HG03565 (cell line): Measurements from ENCODE around the gene SIRT2.
"Not testable (repeated sequence)": the region's sequence is repeated elsewhere in the genome, so short reads cannot be mapped to it uniquely, and the experiment has no call there.

ENCODE experiments used
- ATAC-seq: cut with Tn5 transposase; IDR thresholded peaks from one replicate; pipeline ENCODE4 v1.9.1; 2021; ENCODE audit warnings: mild to moderate bottlenecking, moderate library complexity; ENCODE audit not compliant: unreplicated experiment

Gene SIRT2

GRCh38 chr19:38898788-38899446 is 501 bp downstream of the SIRT2 start:
- ATAC-seq: no peak

- no peak for ATAC-seq
Measured at GRCh38 chr19:38894968-38895367, 4.5 kb downstream of the SIRT2 start.

- ATAC-seq: no peak
Measured at GRCh38 chr19:38893341-38893771, 6.1 kb downstream of the SIRT2 start.

DNA sequence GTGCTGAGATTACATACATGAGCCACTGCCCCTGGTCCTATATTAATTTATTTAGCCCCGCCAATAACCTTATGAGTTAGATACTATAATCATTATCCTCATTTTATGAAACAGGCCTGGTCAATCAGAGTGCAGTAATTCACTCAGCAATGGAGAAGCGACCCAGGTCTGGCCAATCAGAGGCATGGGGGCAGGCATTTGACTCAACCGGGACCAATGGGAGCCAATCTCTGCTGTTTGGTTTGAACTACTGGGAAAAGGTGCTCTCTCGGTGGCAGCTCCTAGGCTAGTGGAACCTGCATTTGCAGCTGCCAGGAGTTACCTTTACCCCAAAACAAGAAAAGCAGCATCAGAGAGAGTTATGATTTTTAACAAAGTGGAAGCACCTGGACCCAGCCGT is 6.6 kb downstream of the SIRT2 start:
- ATAC-seq: no peak

DNA sequence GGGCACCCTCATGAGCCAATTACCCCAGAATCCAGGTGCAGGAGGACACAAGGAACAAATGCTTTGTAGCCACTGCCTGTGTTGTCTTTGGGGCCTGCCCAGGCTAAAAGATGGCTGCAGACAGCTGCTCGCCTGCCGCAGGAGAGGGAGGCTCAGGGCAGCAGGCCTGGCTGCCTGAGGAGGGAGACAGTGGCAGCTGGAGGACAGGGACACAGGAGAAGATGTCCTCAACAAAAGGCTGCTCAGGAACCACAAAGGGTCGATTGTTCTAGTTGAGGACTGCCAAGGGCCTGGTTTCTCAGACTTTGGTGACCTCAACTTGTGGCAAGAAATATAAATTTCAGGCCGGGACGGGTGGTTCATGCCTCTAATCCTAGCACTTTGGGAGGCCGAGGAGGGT is 7.6 kb downstream of the SIRT2 start:
- ATAC-seq: no peak

DNA sequence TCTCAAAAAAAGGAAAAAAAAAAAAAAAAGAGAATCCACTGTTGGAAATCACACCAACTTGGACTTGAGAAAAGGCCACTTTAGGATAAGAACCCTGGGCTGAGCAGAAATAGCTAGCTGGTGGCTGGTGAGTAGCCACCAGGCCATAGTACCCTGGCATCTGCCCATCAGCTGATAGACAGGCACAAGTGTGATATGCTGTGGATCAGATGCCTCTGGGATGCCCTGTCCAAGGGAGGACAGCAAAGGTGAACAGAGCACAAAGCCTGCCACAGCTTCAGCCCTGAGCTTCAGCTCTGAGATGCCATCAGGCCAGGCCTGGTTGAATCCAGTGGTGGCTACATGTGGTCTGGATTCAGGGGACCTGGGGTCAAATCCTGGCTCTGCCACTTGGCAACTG is 8.7 kb downstream of the SIRT2 start:
- ATAC-seq: no peak

GRCh38 chr19:38889803-38890202 is 9.6 kb downstream of the SIRT2 start:
- ATAC-seq: no peak

DNA sequence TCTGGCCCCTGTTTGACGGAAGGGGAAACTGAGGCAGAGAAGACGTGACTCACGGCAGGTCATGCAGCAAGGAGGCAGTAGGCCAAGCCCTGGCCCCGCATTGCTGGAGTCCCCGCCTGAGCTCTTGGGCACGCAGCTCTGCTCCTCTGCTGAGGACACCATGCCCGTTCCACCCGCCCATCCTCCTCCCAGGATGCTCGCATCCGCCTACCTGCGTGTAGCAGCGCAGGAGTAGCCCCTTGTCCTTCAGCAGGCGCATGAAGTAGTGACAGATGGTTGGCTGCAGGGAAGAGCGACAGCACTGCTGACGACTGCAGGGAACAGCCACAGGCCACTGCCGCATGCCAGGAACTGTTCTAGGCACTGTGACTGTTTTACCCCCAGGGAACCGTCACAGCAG is 10.5 kb downstream of the SIRT2 start:
- no peak for ATAC-seq

DNA sequence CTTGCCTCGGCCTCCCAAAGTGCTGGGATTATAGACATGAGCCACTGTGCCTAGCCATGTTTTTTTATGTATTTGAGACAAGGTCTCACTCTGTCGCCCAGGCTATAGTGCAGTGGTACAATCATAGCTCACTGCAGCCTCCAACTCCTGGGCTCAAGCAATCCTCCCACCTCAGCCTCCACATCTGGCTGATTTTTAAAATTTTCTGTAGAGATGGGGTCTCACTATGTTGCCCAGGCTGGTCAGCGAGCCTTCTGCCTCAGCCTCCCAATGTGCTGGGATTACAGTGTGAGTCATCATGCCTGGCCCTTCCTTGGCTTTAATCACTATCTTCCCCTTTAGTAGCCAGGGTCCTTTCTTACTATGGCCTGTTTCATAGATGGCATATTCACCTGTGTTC is 14.7 kb downstream of the SIRT2 start:
- not testable (repeated sequence) for ATAC-seq

DNA sequence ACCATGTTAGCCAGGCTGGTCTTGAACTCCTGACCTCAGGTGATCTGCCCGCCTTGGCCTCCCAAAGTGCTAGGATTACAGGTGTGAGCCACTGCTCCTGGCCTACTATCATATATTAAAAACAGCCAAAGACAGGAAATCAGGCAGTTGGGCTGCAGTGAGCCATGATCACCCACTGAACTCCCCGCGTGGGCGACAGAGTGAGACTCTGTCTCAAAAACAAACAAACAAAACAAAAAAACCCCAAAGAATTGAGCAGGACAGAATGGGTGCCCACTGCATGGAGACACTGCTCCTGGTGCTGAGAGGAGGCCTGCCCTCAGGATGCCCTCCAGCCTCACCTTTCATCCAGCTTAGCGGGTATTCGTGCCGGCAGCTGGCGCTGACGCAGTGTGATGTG is 16.1 kb downstream of the SIRT2 start:
- ATAC-seq: no peak

DNA sequence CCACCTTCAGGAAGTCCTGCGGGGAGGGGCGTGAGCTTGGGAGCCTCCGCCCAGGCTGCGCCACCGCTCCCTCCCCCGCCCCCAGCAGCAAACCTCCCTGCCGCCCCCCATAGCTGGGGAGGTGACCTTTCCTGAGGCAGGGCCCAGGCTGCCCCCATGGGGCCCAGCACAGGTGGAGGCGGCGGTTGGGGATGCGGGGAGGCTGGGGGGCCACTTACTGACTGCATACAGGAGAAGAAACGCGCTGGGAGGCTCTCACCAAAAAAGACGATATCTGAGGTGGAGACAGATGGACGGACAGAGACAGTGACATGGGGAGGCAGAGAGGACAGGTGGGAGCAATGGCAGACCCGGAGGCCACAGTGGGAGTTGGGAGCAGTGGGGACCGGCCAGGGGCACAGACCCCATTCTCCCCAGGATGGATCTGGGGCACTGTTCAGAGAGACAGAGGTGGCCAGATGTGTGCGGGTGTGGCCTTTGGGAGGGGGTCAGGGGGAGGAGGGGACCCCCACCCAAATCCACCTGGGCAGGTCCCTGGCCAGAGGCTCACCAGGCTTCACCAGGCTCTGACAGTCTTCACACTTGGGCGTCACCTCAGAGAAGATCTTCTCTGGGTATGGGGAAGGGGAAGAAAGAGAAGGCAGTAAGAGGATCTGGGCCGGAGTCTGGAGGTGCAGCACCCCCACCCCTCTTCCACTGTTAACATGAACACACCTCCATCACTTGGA is 18.4 kb downstream of the SIRT2 start:
- ATAC-seq: no peak

DNA sequence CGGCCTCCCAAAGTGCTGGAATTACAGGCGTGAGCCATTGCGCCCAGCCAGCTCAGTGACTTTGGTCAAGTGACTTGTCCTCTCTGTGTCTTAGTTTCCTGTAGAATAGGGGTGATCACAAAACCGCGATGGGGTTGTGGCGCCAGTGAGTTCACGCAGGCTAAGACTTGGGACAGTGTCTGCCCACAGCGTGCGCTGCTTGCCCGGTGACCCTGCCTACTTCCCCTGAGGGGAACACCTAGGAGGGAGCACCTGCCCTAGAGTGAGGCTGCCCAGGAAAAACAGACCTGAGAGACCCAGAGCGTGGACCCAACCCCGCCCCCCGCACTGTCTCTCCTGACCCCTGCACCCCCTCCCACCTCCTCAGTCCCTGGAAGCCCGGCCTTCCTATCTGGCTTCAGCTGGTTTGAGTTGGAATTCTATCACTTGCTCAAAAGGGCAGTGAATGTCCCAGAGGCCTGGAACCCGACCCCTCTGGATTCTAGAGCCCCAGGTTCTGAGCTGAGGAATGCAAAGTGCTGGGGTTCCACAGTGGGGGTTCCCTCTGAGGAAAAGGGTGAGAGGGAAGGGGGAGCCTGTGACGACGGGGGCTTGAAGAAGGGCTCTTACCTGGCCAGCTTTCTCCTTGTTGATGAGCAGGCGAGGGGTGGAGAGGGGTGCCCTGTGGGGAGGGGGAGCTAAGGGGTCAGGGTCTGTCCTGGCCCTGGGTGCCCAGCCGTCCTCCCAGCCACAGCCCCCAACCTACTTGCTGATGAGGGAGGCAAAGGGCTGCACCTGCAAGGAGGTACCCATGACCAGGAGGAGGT is 19.1 kb downstream of the SIRT2 start:
- no peak for ATAC-seq

DNA sequence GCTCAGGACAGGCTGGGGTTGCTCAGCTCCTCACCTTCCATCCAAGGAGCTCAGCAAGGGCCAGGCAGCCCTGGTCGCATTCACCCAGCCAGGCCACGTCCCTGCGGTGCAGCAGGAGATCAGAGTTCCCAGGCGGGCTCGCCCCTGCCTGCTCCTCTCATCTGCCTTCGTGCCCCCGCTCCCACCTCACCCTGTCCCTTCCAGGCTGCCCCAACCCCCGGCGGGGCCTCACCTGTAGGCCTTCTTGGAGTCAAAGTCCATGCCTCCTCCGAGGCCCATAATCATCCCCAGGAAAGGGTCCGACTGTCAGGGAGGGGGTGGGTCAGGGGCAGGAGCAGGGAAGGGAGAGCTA is 20.0 kb downstream of the SIRT2 start:
- ATAC-seq: no peak

GRCh38 chr19:38878575-38879399 is 20.6 kb downstream of the SIRT2 start:
- ATAC-seq: no peak

DNA sequence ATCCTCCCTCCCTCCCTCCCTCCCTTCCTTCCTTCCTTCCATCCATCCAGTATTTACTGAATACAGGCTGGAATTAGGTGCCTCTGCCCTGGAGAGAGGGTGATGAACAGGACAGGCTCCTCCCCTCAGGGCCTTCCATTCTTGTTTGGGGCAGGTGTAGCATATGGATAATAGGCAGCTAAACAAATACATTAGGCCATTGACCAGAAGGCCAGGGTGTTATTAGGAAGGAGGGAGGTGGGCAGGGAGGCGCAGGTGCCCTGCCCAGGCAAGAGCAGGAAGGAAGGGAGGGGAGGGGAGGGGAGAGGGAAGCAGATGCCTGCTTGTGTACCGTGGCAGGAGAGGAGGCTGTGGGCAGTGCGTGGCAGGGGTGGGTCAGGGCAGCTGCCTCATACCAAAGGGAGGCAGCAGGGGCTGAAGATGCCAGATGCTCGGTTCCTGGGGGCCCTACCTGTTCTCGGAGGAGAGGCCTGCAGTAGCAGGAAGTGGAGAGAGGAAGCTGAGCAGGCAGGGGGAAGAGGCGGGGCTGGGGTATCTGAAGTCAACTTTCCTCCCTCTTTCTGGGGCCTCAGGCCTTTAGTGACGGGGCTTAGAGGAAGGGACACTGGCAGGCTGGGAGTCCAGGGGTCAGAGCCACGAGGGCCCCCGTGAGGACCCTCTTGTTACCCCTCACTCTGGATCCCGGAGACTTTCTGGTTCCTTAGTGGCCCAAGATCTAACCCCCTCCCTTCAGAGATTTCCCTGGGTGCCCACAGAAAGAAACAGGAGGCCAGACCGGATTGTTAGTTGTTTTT is 21.4 kb downstream of the SIRT2 start, which contains the start of gene RINL:
RINL (minus strand) TSS at position 495 of the 794 bp plus-strand sequence. CDS start 1,533 bp downstream, outside the sequence.
- no peak for ATAC-seq

DNA sequence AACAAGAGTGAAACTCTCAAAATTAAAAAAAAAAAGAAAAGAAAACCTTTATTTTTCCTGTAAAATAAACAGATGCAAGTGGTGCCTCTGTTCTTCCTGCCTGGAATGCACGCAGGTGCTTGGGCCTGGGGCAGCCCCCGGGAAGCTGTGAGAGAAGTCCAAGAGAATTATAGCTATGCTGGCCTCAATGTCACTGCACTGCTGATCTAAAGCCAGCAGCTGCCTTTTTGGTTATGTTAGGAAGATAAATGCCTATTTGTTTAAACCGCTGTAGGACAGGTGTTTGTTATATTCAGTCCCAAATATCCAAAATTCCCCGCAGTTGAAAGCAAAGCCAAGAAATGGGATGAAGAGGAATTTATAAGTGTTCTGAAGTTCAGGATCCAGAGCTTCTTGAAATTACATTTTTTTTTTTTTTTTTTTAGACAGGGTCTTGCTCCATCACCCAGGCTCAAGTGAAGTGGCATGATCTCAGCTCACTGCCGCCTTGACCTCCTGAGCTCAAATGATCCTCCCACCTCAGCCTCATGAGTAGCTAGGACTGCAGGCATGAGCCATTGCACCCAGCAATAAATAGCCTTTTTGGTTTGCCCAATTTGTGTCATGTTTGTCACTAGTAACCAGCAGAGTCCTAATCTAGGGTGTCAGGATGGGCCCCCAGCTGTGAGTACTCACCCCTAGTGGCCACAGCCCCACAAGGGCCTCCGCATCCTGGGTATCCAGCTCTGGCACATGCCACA is 23.6 kb downstream of the SIRT2 start:
- no peak for ATAC-seq

DNA sequence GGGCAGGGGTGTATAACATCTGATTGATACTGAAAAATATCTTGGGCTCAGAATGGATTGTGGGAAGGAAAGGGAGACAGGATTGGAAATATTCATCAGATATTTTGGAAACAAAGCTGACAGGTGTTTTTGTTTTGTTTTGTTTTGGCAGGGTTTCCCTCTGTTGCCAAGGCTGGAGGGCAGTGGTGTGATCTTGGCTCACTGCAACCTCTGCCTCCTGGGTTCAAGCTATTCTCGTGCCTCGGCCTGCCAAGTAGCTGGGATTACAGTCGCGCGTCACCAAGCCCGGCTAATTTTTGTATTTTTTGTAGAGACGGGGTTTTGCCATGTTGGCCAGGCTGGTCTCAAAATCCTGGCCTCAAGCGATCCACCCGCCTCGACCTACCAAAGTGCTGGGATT is 26.0 kb downstream of the SIRT2 start:
- ATAC-seq: not testable (repeated sequence)

- ATAC-seq: no peak
Measured at GRCh38 chr19:38870612-38871011, 28.8 kb downstream of the SIRT2 start.

DNA sequence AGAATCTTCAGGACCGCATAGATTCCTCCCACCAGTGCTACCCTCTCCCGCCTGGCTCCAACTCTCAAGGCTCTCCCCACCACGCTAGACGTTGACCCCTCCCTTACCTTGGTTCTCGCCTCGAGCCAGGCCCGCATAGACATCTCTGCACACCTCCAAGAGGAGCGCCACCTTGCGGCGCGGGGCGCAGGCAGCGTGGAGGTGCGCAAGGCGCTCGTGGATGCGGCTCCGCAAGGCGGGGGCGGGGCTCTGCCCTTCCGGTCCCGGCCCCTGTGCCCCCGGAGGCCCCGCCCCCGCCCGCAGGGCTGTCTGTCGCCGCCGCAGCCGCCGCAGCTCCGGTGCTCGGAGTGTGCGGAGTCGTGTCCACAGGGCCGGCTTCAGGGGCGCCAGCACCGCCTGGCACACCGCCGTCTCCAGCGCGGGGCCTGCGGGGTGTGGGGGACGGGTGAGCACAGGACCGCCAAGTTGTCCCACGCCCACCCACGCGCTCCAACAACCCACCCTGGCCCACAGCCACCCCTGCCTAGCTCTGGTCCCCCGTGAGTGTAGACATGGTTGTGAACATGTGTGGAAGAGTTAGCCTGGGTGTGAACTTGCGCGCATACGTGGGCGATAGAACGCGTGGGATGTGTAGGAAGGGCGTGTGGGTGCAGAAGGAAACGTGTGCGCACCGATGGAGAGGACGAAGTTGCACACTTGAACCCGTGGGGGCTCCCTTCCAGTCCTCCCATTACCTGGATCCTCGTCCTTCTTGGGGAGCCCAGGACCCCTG is 29.4 kb downstream of the SIRT2 start:
- peak; percentile 81 for ATAC-seq
